Measurements from ENCODE around the gene PLEKHG4B.

DNA sequence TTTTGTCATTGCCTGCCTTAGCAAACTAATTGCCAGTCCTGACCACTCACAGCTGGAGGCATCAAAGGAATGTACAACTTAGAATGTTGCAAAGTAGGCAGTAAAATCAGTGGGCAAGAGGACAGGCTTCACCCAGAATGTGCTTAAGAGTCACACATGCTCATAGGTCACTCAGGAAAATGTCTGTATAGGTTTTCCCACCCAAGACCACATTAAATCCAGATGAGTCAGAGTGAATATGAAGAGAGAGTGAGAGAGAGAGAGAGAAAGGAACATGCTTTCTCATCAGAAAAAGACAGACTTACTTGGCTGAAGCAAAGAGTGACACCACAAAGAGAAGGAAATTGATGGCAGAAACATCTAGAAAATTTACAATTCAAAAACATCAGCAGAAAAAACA is 37.9 kb downstream of the PLEKHG4B start:
- TF ChIP-seq, protein P1, sequence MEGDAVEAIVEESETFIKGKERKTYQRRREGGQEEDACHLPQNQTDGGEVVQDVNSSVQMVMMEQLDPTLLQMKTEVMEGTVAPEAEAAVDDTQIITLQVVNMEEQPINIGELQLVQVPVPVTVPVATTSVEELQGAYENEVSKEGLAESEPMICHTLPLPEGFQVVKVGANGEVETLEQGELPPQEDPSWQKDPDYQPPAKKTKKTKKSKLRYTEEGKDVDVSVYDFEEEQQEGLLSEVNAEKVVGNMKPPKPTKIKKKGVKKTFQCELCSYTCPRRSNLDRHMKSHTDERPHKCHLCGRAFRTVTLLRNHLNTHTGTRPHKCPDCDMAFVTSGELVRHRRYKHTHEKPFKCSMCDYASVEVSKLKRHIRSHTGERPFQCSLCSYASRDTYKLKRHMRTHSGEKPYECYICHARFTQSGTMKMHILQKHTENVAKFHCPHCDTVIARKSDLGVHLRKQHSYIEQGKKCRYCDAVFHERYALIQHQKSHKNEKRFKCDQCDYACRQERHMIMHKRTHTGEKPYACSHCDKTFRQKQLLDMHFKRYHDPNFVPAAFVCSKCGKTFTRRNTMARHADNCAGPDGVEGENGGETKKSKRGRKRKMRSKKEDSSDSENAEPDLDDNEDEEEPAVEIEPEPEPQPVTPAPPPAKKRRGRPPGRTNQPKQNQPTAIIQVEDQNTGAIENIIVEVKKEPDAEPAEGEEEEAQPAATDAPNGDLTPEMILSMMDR (IDR thresholded peaks at IDR 0.05 in 2 of 3, conservative IDR thresholded peaks at IDR 0.05 in 1 of 3; ENCODE audit: borderline replicate concordance in 1 of 3, insufficient read depth in 1 of 3, low read depth in 2 of 3, low read length in 2 of 3) = no peak
- TF ChIP-seq SIN3A (IDR thresholded peaks at IDR 0.05; ENCODE audit: low read depth) (no peak), EZH2 (IDR thresholded peaks at IDR 0.05) (no peak), SRF (IDR thresholded peaks at IDR 0.05; ENCODE audit: low read depth) (no peak)

Measured in HCT116 (cell line).